ENCODE results near the gene HPCAL1.

GRCh38 chr2:10343658-10344057 is 41.0 kb downstream of the HPCAL1 start:
- TF ChIP-seq POLR2AphosphoS5 (IDR thresholded peaks at IDR 0.05) (no peak), EZH2 (IDR thresholded peaks at IDR 0.05; ENCODE audit: borderline replicate concordance, insufficient read depth, low read length, poor library complexity, severe bottlenecking) (no peak), SMC3 (conservative IDR thresholded peaks at IDR 0.05; ENCODE audit: poor library complexity) (no peak), EP300 (conservative IDR thresholded peaks at IDR 0.05; ENCODE audit: poor library complexity, severe bottlenecking) (no peak), RAD21 (conservative IDR thresholded peaks at IDR 0.05) (no peak)
- TF ChIP-seq, protein P1, sequence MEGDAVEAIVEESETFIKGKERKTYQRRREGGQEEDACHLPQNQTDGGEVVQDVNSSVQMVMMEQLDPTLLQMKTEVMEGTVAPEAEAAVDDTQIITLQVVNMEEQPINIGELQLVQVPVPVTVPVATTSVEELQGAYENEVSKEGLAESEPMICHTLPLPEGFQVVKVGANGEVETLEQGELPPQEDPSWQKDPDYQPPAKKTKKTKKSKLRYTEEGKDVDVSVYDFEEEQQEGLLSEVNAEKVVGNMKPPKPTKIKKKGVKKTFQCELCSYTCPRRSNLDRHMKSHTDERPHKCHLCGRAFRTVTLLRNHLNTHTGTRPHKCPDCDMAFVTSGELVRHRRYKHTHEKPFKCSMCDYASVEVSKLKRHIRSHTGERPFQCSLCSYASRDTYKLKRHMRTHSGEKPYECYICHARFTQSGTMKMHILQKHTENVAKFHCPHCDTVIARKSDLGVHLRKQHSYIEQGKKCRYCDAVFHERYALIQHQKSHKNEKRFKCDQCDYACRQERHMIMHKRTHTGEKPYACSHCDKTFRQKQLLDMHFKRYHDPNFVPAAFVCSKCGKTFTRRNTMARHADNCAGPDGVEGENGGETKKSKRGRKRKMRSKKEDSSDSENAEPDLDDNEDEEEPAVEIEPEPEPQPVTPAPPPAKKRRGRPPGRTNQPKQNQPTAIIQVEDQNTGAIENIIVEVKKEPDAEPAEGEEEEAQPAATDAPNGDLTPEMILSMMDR (IDR thresholded peaks at IDR 0.05; ENCODE audit: poor library complexity, severe bottlenecking): no peak
- TF ChIP-seq, protein P2, sequence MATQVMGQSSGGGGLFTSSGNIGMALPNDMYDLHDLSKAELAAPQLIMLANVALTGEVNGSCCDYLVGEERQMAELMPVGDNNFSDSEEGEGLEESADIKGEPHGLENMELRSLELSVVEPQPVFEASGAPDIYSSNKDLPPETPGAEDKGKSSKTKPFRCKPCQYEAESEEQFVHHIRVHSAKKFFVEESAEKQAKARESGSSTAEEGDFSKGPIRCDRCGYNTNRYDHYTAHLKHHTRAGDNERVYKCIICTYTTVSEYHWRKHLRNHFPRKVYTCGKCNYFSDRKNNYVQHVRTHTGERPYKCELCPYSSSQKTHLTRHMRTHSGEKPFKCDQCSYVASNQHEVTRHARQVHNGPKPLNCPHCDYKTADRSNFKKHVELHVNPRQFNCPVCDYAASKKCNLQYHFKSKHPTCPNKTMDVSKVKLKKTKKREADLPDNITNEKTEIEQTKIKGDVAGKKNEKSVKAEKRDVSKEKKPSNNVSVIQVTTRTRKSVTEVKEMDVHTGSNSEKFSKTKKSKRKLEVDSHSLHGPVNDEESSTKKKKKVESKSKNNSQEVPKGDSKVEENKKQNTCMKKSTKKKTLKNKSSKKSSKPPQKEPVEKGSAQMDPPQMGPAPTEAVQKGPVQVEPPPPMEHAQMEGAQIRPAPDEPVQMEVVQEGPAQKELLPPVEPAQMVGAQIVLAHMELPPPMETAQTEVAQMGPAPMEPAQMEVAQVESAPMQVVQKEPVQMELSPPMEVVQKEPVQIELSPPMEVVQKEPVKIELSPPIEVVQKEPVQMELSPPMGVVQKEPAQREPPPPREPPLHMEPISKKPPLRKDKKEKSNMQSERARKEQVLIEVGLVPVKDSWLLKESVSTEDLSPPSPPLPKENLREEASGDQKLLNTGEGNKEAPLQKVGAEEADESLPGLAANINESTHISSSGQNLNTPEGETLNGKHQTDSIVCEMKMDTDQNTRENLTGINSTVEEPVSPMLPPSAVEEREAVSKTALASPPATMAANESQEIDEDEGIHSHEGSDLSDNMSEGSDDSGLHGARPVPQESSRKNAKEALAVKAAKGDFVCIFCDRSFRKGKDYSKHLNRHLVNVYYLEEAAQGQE (IDR thresholded peaks at IDR 0.05; ENCODE audit: borderline replicate concordance): no peak
